K562 (cell line): Measurements from ENCODE around the gene POR. TPM values are rescaled to one million over a fixed set of nuclear protein-coding genes. Genes with fewer than 3 reads are reported as not detected.

Experiments used
- ATAC-seq: fragments of 200-7000 bp; cut with Tn5 transposase; 3 replicates; pipeline ENCODE4 v1.9.1; 2020; ENCODE audit warnings: moderate library complexity
- BruUV-seq: library from RNA; stranded (reverse); fragments of 400-500 nt; replicated peaks from 2 replicates; lab custom pipeline; 2021; lab: Mats Ljungman, UMichigan
- CTCF ChIA-PET: fragments of 300-600 bp; formaldehyde crosslinking; extraction: SDS; loops from one replicate; lab custom pipeline; 2021; ENCODE audit warnings: low intra/inter-chr PET ratio; lab: Yijun Ruan, JAX
- POLR2A ChIA-PET: fragments of 300-600, 350-650 bp; sonication (Branson Sonifier 250); formaldehyde crosslinking; extraction: SDS; loops from one replicate; lab custom pipeline; 2021; ENCODE audit warnings: antibody characterized with exemption, inconsistent platforms; lab: Yijun Ruan, JAX
- DNase-seq, 4 experiments: peaks; one replicate each; pipeline versions ENCODE4 v3.0.0 to v3.0.0-alpha.2; 2011 to 2018; ENCODE audit warnings: low spot score in 3 of 4, mixed read lengths in 3 of 4; ENCODE audit errors: extremely low read depth in 1 of 4
- FAIRE-seq: peaks from 2 replicates; lab custom pipeline; 2011; peaks lifted over from hg19 to GRCh38; lab: Jason Lieb, UNC
- H2AFZ ChIP-seq: 2 replicates; pipeline ENCODE4 v1.6.0; 2011; ENCODE audit warnings: low read depth, low read length, control low read depth, inconsistent platforms
- H3K27ac ChIP-seq: fragments of 200-600 bp; 3 replicates; pipeline ENCODE4 v1.8.0; 2011; ENCODE audit warnings: low read depth, mild to moderate bottlenecking, control low read depth, inconsistent platforms, low read length, moderate library complexity, mixed read lengths; ENCODE audit errors: extremely low read depth
- H3K27me3 ChIP-seq, 2 experiments: fragments of 300-600 bp in 1 of 2; 2 replicates in 1 of 2; 3 replicates in 1 of 2; pipeline versions ENCODE4 v1.6.0 to v1.8.0; 2011; ENCODE audit warnings: inconsistent platforms in 2 of 2, low read length in 2 of 2, mild to moderate bottlenecking in 1 of 2, mixed read lengths in 1 of 2, moderate library complexity in 1 of 2; ENCODE audit not compliant: control insufficient read depth in 2 of 2, insufficient read depth in 2 of 2
- H3K36me3 ChIP-seq: fragments of 300-600 bp; 3 replicates; pipeline ENCODE4 v1.8.0; 2011; ENCODE audit warnings: mild to moderate bottlenecking, low read length, inconsistent platforms; ENCODE audit not compliant: control insufficient read depth, insufficient read depth
- H3K4me1 ChIP-seq, 2 experiments: fragments of 200-600 bp in 1 of 2; replicated peaks in 1 of 2; 2 replicates in 1 of 2; 3 replicates in 1 of 2; pipeline versions ENCODE4 v1.5.1 to v1.8.0; 2011; ENCODE audit warnings: inconsistent platforms in 2 of 2, low read length in 2 of 2, mild to moderate bottlenecking in 1 of 2, mixed read lengths in 1 of 2, moderate library complexity in 1 of 2; ENCODE audit not compliant: control insufficient read depth in 2 of 2, insufficient read depth in 2 of 2
- H3K4me2 ChIP-seq: 2 replicates; pipeline ENCODE4 v1.6.1; 2011; ENCODE audit warnings: low read length, control low read depth, inconsistent platforms, mixed read lengths; ENCODE audit not compliant: insufficient read depth
- H3K4me3 ChIP-seq: fragments of 200-600 bp; sonication (generic), shearing (Covaris generic); 2 replicates; pipeline ENCODE4 v1.5.1; 2016; ENCODE audit warnings: control low read depth, inconsistent platforms
- H3K79me2 ChIP-seq: fragments of 200-600 bp; 3 replicates; pipeline ENCODE4 v1.8.0; 2011; ENCODE audit warnings: low read length, inconsistent platforms; ENCODE audit not compliant: control insufficient read depth, insufficient read depth
- H3K9ac ChIP-seq, 2 experiments: 2 replicates each; pipeline versions ENCODE4 v1.6.0 to v1.6.1; 2011; ENCODE audit warnings: low read depth in 2 of 2, low read length in 2 of 2, control low read depth in 1 of 2, inconsistent platforms in 1 of 2, mild to moderate bottlenecking in 1 of 2, mixed read lengths in 1 of 2; ENCODE audit not compliant: insufficient read depth in 1 of 2
- H3K9me1 ChIP-seq: one replicate; pipeline ENCODE4 v1.6.0; 2011; ENCODE audit warnings: inconsistent platforms, mild to moderate bottlenecking, low read length, moderate library complexity; ENCODE audit not compliant: control insufficient read depth, insufficient read depth
- H3K9me3 ChIP-seq: replicated peaks from 2 replicates; pipeline ENCODE4 v1.5.1; 2011; ENCODE audit warnings: low read depth, low read length, inconsistent platforms; ENCODE audit not compliant: control insufficient read depth, insufficient read depth
- H4K20me1 ChIP-seq: replicated peaks from 2 replicates; pipeline ENCODE4 v1.6.1; 2011; ENCODE audit warnings: low read length, inconsistent platforms, mixed read lengths; ENCODE audit not compliant: control insufficient read depth, insufficient read depth
- ATF3 ChIP-seq, 2 experiments: fragments of 450-650 bp in 1 of 2; sonication (generic) in 1 of 2; formaldehyde crosslinking in 1 of 2; IDR thresholded peaks in 1 of 2; conservative IDR thresholded peaks in 1 of 2; 2 replicates each; pipeline versions ENCODE4 v1.6.1 to v1.8.1; 2016 to 2023; ENCODE audit warnings: mild to moderate bottlenecking in 2 of 2, moderate library complexity in 2 of 2, inconsistent platforms in 1 of 2, missing genetic modification reagents in 1 of 2
- BHLHE40 ChIP-seq: IDR thresholded peaks from 2 replicates; pipeline ENCODE4 v1.6.1; 2011; ENCODE audit warnings: low read length, improper control_type of control experiment
- DNMT1 ChIP-seq: fragments of 450-650 bp; IDR thresholded peaks from 2 replicates; pipeline ENCODE4 v1.6.1; 2016; ENCODE audit warnings: antibody characterized with exemption, mild to moderate bottlenecking
- DPF2 ChIP-seq: fragments of 450-650 bp; IDR thresholded peaks from 2 replicates; pipeline ENCODE4 v1.6.1; 2016
- ELF2 ChIP-seq: fragments of 250-450 bp; sonication (Bioruptor Pico); IDR thresholded peaks from 2 replicates; pipeline ENCODE4 v1.5.0; 2021; ENCODE audit warnings: mild to moderate bottlenecking
- GATAD2A ChIP-seq: fragments of 450-650 bp; IDR thresholded peaks from 2 replicates; pipeline ENCODE4 v1.6.1; 2017
- JUN ChIP-seq, 2 experiments: sonication (generic) in 1 of 2; formaldehyde crosslinking in 1 of 2; IDR thresholded peaks; 2 replicates each; pipeline versions ENCODE4 v1.6.1 to v1.8.0; 2012 to 2022; ENCODE audit warnings: borderline replicate concordance in 2 of 2, mild to moderate bottlenecking in 2 of 2, improper control_type of control experiment in 1 of 2, low read depth in 1 of 2, low read length in 1 of 2, missing genetic modification reagents in 1 of 2
- L3MBTL2 ChIP-seq: fragments of 450-650 bp; IDR thresholded peaks from 2 replicates; pipeline ENCODE4 v1.6.1; 2016; ENCODE audit warnings: mild to moderate bottlenecking, moderate library complexity
- MXI1 ChIP-seq: IDR thresholded peaks from 2 replicates; pipeline ENCODE4 v1.6.1; 2011; ENCODE audit warnings: low read depth, mild to moderate bottlenecking, improper control_type of control experiment, low read length
- MYC ChIP-seq, 2 experiments: fragments of 250-450 bp in 1 of 2; sonication (Bioruptor Pico) in 1 of 2; IDR thresholded peaks; 2 replicates each; pipeline versions ENCODE4 v1.5.1 to v1.6.1; 2012 to 2021; ENCODE audit warnings: low read depth in 2 of 2, borderline replicate concordance in 1 of 2, improper control_type of control experiment in 1 of 2, low read length in 1 of 2, mild to moderate bottlenecking in 1 of 2, moderate library complexity in 1 of 2
- NR4A1 ChIP-seq, 2 experiments: fragments of 250-450 bp in 1 of 2; fragments of 450-650 bp in 1 of 2; sonication (Bioruptor Pico) in 1 of 2; IDR thresholded peaks; 2 replicates each; pipeline versions ENCODE4 v1.4.0 to v1.6.1; 2016 to 2020; ENCODE audit warnings: mild to moderate bottlenecking in 2 of 2, missing compliant biosample characterization in 1 of 2, missing genetic modification characterization in 1 of 2, moderate library complexity in 1 of 2
- POLR2B ChIP-seq: fragments of 450-650 bp; IDR thresholded peaks from 2 replicates; pipeline ENCODE4 v1.6.1; 2018; ENCODE audit warnings: low read depth; ENCODE audit not compliant: partially characterized antibody
- RBM17 ChIP-seq: fragments of 200-400 bp; formaldehyde crosslinking; IDR thresholded peaks from 2 replicates; pipeline ENCODE4 v1.6.1; 2017; ENCODE audit warnings: low read depth, mild to moderate bottlenecking, low read length, borderline replicate concordance
- ZBTB2 ChIP-seq: fragments of 450-650 bp; IDR thresholded peaks from 2 replicates; pipeline ENCODE4 v1.6.1; 2016; ENCODE audit warnings: antibody characterized with exemption
- ZNF444 ChIP-seq: fragments of 250-450 bp; sonication (Bioruptor Pico); IDR thresholded peaks from 2 replicates; pipeline ENCODE4 v1.4.0; 2020; ENCODE audit warnings: mild to moderate bottlenecking, moderate library complexity
- WGBS: fragments of 100-300 bp; shearing (Covaris generic); methylation state at CpG from one replicate; pipeline ENCODE4 v1.1.6; 2016; ENCODE audit warnings: low coverage, mixed read lengths; ENCODE audit not compliant: insufficient coverage; ENCODE audit errors: missing lambda C conversion rate; 5-methylcytosine and 5-hydroxymethylcytosine counted together
- in situ Hi-C: fragments of 300-500 bp; cut with MboI; formaldehyde crosslinking; loops from 4 replicates; pipeline ENCODE4 v1.15.0; 2018; ENCODE audit warnings: inconsistent platforms, mixed read lengths
- intact Hi-C: fragments of 100-400 bp; cut with micrococcal nuclease; formaldehyde crosslinking; loops from 2 replicates; pipeline ENCODE4 v1.14.2; 2022
- polyA plus RNA-seq, 8 experiments: library from polyadenylated mRNA; depleted of rRNA in 4 of 8; stranded (reverse) in 5 of 8; unstranded in 3 of 8; fragments of >200 nt; fragmentation: Nextera tagmentation in 2 of 8; fragmentation: Illumina TruSeq in 1 of 8; extraction: Ambion mirVana in 2 of 8; extraction: Trizol in 1 of 8; gene quantifications; 2 replicates each; pipeline versions ENCODE4 v1.2.1 to v1.2.3, GENCODE V29; 2011 to 2014; ENCODE audit warnings: inconsistent platforms in 1 of 8, missing spikeins in 1 of 8
- total RNA-seq, 7 experiments: library from RNA; depleted of rRNA in 6 of 7; stranded (reverse); fragments of >200 nt in 6 of 7; fragmentation: Illumina TruSeq in 2 of 7; extraction: Trizol in 2 of 7; gene quantifications; 2 replicates each; pipeline versions ENCODE4 v1.2.1 to v1.2.3, GENCODE V29; 2011 to 2021; ENCODE audit warnings: low replicate concordance in 1 of 7
- TF ChIP-seq, protein P1 (sequence below): sonication (generic); formaldehyde crosslinking; IDR thresholded peaks from 2 replicates; pipeline ENCODE4 v1.5.0; 2020; ENCODE audit warnings: missing genetic modification reagents

POR gene
- total and polyA plus RNA-seq, 9 of the 15 experiments (the other 6 are each of a cell fraction or from before 2014, with no cell fraction given): 4.7 to 142 (median 40.8) TPM

- in situ Hi-C loops (no loop called here), intact Hi-C loops (no loop called here)
- BruUV-seq: no TSS peak
- ChIA-PET POLR2A (no interaction called here), CTCF (no interaction called here)
- ATAC-seq: peak; percentile 56
- H3K4me3 ChIP-seq: no peak overlapping the region
- peaks cover 18% of the 10 kb centered on the region; the same call in 2 of the 3 replicates for H3K36me3 ChIP-seq
- FAIRE-seq: no peak
- peak; percentile 44 to 61 (median 48) for DNase-seq
- H3K27me3 ChIP-seq: no peaks in the 10 kb centered on the region
- H3K9ac ChIP-seq: no peak overlapping the region
- no peak overlapping the region for H2AFZ ChIP-seq
- no peak overlapping the region for H3K4me2 ChIP-seq
- H3K9me3 ChIP-seq: no peaks in the 10 kb centered on the region
- no peak overlapping the region for H3K27ac ChIP-seq
- H4K20me1 ChIP-seq: peaks cover 5% of the 10 kb centered on the region; the same call in 1 of the 2 replicates
- H3K79me2 ChIP-seq: peaks cover 21% of the 10 kb centered on the region
- H3K9me1 ChIP-seq: peaks cover 5% of the 10 kb centered on the region
- H3K4me1 ChIP-seq: peaks cover 0 to 20% of the 10 kb centered on the region in 2 experiments; a peak in 4 of 5 replicates
- 62% methylated on average over 6 of the region's 6 CpGs for WGBS
- TF ChIP-seq ELF2 (CRISPR knock-in tag) (no peak), ATF3 (IDR thresholded peaks at IDR 0.05) (peak; percentile 60; the same call in 1 of the 2 replicates), ATF3 (CRISPR knock-in tag; conservative IDR thresholded peaks at IDR 0.05) (no peak), ZBTB2 (no peak), GATAD2A (no peak), DNMT1 (no peak), POLR2B (no peak), MYC (IDR thresholded peaks at IDR 0.05; ENCODE audit: low read depth, low read length) (0 out of 2 replicates have a peak, but pooled peaks have one; percentile 26), MYC (CRISPR knock-in tag; IDR thresholded peaks at IDR 0.05; ENCODE audit: borderline replicate concordance, low read depth) (no peak), L3MBTL2 (peak; percentile 88), JUN (IDR thresholded peaks at IDR 0.05; ENCODE audit: borderline replicate concordance, low read depth, low read length) (peak; percentile 68; the same call in 1 of the 2 replicates), JUN (CRISPR knock-in tag; IDR thresholded peaks at IDR 0.05; ENCODE audit: borderline replicate concordance) (no peak), NR4A1 (CRISPR knock-in tag; IDR thresholded peaks at IDR 0.05) (no peak), NR4A1 (tag; IDR thresholded peaks at IDR 0.05) (no peak), ZNF444 (CRISPR knock-in tag) (no peak), RBM17 (no peak), MXI1 (no peak), DPF2 (peak; percentile 28; the same call in 1 of the 2 replicates), BHLHE40 (peak; percentile 56; the same call in 1 of the 2 replicates)
- TF ChIP-seq, protein P1, sequence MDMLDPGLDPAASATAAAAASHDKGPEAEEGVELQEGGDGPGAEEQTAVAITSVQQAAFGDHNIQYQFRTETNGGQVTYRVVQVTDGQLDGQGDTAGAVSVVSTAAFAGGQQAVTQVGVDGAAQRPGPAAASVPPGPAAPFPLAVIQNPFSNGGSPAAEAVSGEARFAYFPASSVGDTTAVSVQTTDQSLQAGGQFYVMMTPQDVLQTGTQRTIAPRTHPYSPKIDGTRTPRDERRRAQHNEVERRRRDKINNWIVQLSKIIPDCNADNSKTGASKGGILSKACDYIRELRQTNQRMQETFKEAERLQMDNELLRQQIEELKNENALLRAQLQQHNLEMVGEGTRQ (CRISPR knock-in tag): peak; percentile 18; the same call in 1 of the 2 replicates
These were observed 28.9 kb downstream of the POR start for GRCh38 chr7:75943864-75944263.
